Measurements from ENCODE around the gene ANP32A.

Gene ANP32A

DNA sequence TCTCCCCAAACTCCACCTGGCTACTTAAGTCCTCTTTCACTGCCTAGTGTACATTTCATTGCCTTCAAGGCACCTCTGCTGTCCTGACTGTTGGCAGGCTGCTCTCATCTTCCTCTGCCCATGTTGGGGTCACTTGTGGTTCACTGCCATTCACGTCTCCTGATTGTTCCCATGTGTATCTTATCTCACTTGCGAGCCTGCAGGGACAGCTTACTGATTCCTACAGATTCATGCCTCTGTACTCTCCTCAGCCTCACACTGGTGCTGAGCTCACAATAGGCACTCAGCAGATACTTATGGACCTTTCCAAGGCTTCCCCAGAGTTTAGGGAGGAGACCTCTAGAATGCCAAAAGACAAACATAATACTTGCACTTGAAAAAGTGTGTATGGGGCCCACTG is 28.8 kb upstream of the ANP32A start:
- no peak overlapping the region for H3K4me3 ChIP-seq (ENCODE audit: control insufficient read depth, low read depth, low read length)
- DNase-seq (ENCODE audit: low read depth) = no peak

GRCh38 chr15:68846851-68847439 is 26.2 kb upstream of the ANP32A start:
- TF ChIP-seq, protein P1, sequence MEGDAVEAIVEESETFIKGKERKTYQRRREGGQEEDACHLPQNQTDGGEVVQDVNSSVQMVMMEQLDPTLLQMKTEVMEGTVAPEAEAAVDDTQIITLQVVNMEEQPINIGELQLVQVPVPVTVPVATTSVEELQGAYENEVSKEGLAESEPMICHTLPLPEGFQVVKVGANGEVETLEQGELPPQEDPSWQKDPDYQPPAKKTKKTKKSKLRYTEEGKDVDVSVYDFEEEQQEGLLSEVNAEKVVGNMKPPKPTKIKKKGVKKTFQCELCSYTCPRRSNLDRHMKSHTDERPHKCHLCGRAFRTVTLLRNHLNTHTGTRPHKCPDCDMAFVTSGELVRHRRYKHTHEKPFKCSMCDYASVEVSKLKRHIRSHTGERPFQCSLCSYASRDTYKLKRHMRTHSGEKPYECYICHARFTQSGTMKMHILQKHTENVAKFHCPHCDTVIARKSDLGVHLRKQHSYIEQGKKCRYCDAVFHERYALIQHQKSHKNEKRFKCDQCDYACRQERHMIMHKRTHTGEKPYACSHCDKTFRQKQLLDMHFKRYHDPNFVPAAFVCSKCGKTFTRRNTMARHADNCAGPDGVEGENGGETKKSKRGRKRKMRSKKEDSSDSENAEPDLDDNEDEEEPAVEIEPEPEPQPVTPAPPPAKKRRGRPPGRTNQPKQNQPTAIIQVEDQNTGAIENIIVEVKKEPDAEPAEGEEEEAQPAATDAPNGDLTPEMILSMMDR (conservative IDR thresholded peaks at IDR 0.05; ENCODE audit: control insufficient read depth, insufficient read depth, low read depth, low read length) = no peak
- H3K4me3 ChIP-seq (ENCODE audit: control insufficient read depth, low read depth, low read length) = no peak overlapping the region
- DNase-seq (ENCODE audit: low read depth) = no peak

More for the DNA sequence above, 28.8 kb upstream of the ANP32A start:
- TF ChIP-seq, protein P1 (conservative IDR thresholded peaks at IDR 0.05; ENCODE audit: control insufficient read depth, insufficient read depth, low read depth, low read length) = no peak

DNA sequence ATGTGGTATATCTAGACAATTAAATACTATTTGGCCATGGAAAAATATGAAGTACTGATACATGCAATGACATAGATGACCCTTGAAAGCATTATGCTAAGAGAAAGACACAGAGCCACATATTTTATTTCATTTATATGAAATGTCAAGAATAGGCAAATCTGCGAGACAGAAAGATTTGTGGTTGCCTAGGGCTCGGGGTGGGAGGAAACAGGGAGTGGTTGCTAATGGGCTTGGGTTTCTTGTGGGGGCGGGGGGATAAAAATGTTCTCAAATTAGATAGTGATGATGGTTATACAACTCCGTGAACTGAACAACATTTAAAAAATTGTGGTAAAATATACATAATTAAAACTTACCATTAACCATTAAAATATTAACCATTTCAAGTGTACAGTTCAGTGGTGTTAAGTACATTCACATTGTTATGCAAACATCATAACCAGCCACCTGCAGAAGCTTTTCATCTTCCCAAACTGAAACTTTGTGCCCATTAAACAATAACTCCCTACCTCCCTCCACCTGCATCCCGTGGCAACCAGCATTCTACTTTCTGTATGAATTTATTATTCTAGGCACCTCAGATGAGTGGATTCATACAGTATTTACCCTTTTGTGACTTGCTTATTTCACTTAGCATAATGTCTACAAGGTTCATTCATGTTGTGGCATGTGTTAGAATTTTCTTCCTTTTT is 24.3 kb upstream of the ANP32A start:
- H3K4me3 ChIP-seq (ENCODE audit: control insufficient read depth, low read depth, low read length) = no peak overlapping the region
- TF ChIP-seq, protein P1 (conservative IDR thresholded peaks at IDR 0.05; ENCODE audit: control insufficient read depth, insufficient read depth, low read depth, low read length) = no peak
- DNase-seq (ENCODE audit: low read depth) = no peak

- DNase-seq (ENCODE audit: low read depth) = peak; percentile 3
- TF ChIP-seq, protein P1 (conservative IDR thresholded peaks at IDR 0.05; ENCODE audit: control insufficient read depth, insufficient read depth, low read depth, low read length) = no peak
- no peak overlapping the region for H3K4me3 ChIP-seq (ENCODE audit: control insufficient read depth, low read depth, low read length)
Measured at GRCh38 chr15:68843425-68844311, 23.0 kb upstream of the ANP32A start.

- no peak overlapping the region for H3K4me3 ChIP-seq (ENCODE audit: control insufficient read depth, low read depth, low read length)
- DNase-seq (ENCODE audit: low read depth) = no peak
- TF ChIP-seq, protein P1 (conservative IDR thresholded peaks at IDR 0.05; ENCODE audit: control insufficient read depth, insufficient read depth, low read depth, low read length) = no peak
Measured at GRCh38 chr15:68842958-68843357, 22.3 kb upstream of the ANP32A start.

DNA sequence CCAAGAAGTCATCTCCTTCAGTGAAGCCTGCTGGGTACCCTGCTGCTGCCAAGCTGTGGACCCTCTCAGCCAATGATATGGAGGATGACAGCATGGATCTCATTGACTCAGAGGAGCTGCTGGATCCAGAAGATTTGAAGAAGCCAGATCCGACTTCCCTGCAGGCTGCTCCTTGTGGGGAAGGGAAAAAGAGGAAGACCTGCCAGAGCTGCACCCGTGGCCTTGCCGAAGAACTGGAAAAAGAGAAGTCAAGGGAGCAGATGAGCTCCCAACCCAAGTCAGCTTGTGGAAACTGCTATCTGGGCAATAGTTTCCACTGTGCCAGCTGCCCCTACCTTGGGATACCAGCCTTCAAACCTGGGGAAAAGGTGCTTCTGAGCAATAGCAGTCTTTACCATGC is 13.7 kb upstream of the ANP32A start:
- TF ChIP-seq, protein P1 (conservative IDR thresholded peaks at IDR 0.05; ENCODE audit: control insufficient read depth, insufficient read depth, low read depth, low read length) = no peak
- no peak for DNase-seq (ENCODE audit: low read depth)
- H3K4me3 ChIP-seq (ENCODE audit: control insufficient read depth, low read depth, low read length) = no peak overlapping the region

Data from fibroblast of mammary gland (primary cell).